GM12872 (cell line): Measurements from ENCODE around the gene KLHL6.

Experiments used
- TF ChIP-seq, protein P1 (sequence below): IDR thresholded peaks from 3 replicates; pipeline ENCODE4 v1.5.1; 2011; ENCODE audit warnings: low read depth, mild to moderate bottlenecking, low read length, moderate library complexity; ENCODE audit not compliant: insufficient read depth

Gene KLHL6

DNA sequence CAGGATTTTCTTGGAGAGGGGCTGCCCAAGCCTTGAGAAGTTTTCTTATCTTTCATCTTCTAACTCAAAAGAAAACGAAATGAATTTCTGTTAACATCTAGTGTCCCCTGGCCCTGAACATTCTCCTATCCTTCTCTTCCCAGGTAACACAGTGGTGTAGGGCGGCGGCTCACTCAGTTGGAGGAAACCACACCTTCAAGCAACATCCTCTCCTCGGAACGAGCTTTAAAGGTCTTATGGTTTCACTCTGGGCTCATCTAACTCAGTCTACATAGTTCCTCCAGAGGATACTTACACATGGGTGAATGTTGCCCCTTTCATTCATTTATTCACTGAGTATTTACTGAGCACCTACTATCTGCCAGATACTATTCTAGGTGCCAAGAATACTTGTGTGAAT lies 31.0 kb upstream of the KLHL6 start:
- TF ChIP-seq, protein P1, sequence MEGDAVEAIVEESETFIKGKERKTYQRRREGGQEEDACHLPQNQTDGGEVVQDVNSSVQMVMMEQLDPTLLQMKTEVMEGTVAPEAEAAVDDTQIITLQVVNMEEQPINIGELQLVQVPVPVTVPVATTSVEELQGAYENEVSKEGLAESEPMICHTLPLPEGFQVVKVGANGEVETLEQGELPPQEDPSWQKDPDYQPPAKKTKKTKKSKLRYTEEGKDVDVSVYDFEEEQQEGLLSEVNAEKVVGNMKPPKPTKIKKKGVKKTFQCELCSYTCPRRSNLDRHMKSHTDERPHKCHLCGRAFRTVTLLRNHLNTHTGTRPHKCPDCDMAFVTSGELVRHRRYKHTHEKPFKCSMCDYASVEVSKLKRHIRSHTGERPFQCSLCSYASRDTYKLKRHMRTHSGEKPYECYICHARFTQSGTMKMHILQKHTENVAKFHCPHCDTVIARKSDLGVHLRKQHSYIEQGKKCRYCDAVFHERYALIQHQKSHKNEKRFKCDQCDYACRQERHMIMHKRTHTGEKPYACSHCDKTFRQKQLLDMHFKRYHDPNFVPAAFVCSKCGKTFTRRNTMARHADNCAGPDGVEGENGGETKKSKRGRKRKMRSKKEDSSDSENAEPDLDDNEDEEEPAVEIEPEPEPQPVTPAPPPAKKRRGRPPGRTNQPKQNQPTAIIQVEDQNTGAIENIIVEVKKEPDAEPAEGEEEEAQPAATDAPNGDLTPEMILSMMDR = no peak

DNA sequence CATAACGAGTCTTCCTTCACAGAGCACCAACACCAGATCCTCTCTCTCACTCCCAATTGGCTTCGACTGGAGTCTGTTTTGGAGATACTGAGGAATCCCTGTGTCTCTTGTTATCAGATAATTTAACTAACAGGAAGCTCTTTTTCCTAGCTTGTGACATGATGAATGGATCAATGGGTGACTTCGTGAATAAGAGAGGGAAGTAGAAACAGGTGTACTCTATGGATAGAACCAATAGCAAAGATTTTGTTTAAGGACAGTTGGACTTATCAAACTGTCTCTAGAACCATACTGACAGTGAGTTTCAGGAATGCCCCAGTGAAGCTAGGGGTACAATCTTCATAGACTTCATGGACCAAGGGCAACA lies 29.4 kb upstream of the KLHL6 start:
- TF ChIP-seq, protein P1 = no peak

DNA sequence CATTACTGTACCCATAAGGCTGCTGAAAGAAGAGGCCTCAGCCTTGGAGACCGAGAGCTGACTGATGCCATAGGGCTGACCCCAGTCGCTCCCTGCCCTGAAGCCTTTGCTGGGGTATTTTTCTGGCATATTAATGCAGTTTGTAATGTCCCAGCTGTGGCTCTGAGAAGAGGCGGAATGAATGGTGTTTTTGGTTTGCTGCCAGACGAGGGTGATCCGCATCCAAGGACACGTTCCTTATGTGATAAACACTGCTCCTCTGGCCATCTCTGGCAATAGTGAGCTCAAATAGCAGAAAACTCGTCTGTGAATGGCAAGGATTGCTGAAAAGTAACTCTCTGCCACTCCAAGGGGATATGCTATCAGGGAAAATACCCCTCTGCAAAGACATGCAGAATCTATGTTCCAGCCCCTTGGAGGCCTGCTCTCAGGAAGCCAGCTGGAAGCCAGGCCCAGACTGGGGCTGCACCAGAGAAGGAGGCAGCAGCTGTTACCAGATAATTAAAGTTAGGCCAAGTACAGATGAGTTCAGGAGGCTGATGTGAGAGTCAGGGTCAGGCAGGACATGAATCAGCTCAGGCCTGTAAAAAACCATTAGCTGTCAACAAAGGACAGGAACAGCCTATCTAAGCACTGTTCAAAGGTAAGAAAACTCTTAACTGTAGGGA lies 28.9 kb upstream of the KLHL6 start:
- TF ChIP-seq, protein P1 = no peak

DNA sequence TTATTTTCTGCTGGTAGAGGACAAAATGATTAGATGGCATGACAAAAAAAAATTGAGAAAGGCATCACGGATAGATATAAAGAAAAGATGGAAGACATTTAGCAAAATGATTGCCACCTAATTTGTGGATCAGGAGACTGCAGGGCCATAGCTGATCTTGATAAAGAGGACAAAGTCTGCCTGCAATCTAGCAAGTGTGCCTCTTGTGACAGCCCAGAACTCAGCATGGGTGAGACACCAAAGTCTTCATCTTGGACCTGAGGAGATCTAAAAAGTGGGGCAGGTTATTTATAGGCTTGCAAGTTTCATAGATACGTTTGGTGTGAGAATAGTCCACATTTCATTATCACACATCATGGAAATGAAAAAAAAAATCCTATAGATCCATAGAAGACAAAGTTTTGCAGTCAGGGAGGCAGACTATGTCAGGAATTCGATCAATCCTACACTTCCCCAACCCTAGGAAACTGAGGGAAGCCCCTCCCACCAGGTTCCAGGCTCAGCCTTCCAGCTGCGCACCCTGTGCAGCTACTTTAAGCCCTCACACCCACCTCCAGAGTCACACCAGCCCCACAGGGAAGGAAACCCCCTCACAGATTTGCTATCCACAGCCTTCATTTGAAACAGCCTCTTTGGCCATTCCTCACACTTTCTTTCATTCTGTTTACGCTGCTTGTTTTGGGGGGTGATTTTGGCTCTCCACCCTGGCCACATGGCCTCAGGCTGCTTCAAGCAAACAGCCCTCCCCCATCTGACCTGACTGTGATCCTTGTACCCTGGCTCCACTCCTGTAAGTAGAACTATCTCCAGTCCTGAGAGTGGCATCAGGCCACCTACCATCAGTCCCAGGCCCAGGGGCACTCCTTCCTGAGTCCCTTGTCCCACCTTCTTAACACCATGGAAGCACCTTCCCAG lies 28.1 kb upstream of the KLHL6 start:
- TF ChIP-seq, protein P1 = no peak

DNA sequence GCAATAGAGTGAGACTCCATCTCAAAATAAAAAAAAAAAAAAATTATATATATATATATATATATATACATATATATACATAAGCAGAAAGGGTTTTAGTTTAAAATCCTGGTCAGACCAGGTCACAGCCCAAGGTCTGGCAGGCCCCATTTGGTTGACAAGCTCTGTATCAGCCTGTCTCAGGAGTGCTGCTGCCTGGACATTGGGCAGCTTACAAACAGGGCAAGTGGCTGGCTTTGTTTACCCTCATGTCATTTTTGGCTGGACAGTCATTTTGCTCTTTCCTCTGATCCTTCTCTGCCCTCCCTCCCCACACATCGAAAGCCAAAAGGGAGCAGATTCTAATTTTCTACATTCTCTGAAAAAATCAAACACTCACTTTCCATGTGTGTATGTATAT lies 26.7 kb upstream of the KLHL6 start:
- TF ChIP-seq, protein P1 = no peak

DNA sequence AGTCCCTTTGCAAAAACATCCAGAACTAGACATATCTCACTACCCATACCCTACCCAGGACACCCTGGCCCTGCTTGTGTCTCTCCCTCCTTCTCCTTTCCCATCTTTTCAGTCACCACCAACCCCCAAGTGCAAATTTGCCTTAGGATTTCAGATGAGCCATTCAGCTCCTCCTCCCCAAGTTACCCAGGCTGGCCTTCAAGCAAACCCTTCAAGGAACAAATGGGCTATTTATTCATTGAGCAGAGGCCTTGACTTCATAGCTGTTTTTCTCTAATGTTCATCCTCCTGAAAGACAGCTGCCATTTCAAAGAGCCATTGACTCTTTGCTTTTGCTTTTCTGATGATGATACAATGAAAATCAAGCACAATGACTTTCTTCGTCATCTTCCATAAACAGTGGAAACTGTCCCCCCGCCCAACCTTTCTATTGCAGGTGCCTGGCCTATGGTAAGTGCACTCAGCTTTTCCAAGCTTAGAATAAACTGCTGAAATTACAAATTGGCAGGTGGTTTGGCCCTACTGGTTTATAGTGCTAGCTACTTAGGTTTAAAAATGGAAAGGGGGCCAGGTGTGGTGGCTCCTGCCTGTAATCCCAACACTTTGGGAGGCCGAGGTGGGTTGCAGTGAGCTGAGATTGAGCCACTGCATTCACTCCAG lies 26.1 kb upstream of the KLHL6 start:
- TF ChIP-seq, protein P1 = no peak
